Measurements from ENCODE around the gene PRPH. TPM values are rescaled to one million over a fixed set of nuclear protein-coding genes. Genes with fewer than 3 reads are reported as not detected.

PRPH gene
- total RNA-seq, 4 donors from 2014 or later, result 1.1 to 1.5 TPM; not detected in 2

- TF ChIP-seq CTCF (IDR thresholded peaks at IDR 0.05) (no peak), EP300 (IDR thresholded peaks at IDR 0.05) (no peak), POLR2A (IDR thresholded peaks at IDR 0.05) (no peak), POLR2AphosphoS5 (IDR thresholded peaks at IDR 0.05) (no peak)
- H3K9me3 ChIP-seq, result no peaks in the 10 kb centered on the region
- no peaks in the 10 kb centered on the region for H3K36me3 ChIP-seq
- no peak overlapping the region for H3K4me3 ChIP-seq
- H3K4me1 ChIP-seq, result peaks cover 31% of the 10 kb centered on the region
- peak in 1 of 2 donors; percentile 36 for DNase-seq (ENCODE audit: low spot score in 2 of 2)
- WGBS, result 82% methylated on average over 6 of the region's 6 CpGs
- H3K27ac ChIP-seq, result no peak overlapping the region
- peaks cover 53% of the 10 kb centered on the region for H3K27me3 ChIP-seq
Measured at GRCh38 chr12:49338830-49339463, 44.0 kb downstream of the PRPH start.

- no peak for TF ChIP-seq EP300 (IDR thresholded peaks at IDR 0.05)
- TF ChIP-seq POLR2AphosphoS5 (IDR thresholded peaks at IDR 0.05), result no peak
- TF ChIP-seq CTCF (IDR thresholded peaks at IDR 0.05), result no peak
- TF ChIP-seq POLR2A (IDR thresholded peaks at IDR 0.05), result no peak
Measured at GRCh38 chr12:49339464-49339861, 44.5 kb downstream of the PRPH start.

GRCh38 chr12:49340095-49340870 lies 45.3 kb downstream of the PRPH start:
- peak in 1 of 2 donors; percentile 16 for DNase-seq (ENCODE audit: low spot score in 2 of 2)
- Histone ChIP-seq H3K9me3 (no peaks in the 10 kb centered on the region), H3K27me3 (peaks cover 52% of the 10 kb centered on the region), H3K4me1 (peaks cover 38% of the 10 kb centered on the region), H3K27ac (no peak overlapping the region), H3K36me3 (no peaks in the 10 kb centered on the region), H3K4me3 (no peak overlapping the region)
- WGBS, result 68% methylated on average over 6 of the region's 6 CpGs
- TF ChIP-seq CTCF (IDR thresholded peaks at IDR 0.05) (no peak), POLR2A (IDR thresholded peaks at IDR 0.05) (no peak), EP300 (IDR thresholded peaks at IDR 0.05) (no peak), POLR2AphosphoS5 (IDR thresholded peaks at IDR 0.05) (no peak)

More at GRCh38 chr12:49339464-49339861, 44.5 kb downstream of the PRPH start:
- DNase-seq (ENCODE audit: low spot score in 2 of 2), result peak in 1 of 2 donors; percentile 48
- Histone ChIP-seq H3K4me1 (peaks cover 31% of the 10 kb centered on the region), H3K27ac (no peak overlapping the region), H3K27me3 (peaks cover 52% of the 10 kb centered on the region), H3K9me3 (no peaks in the 10 kb centered on the region), H3K4me3 (no peak overlapping the region), H3K36me3 (no peaks in the 10 kb centered on the region)
- 35% methylated on average over 5 of the region's 5 CpGs for WGBS

GRCh38 chr12:49340971-49341776 lies 46.2 kb downstream of the PRPH start:
- H3K27ac ChIP-seq, result no peak overlapping the region
- peaks cover 52% of the 10 kb centered on the region for H3K27me3 ChIP-seq
- no peaks in the 10 kb centered on the region for H3K36me3 ChIP-seq
- TF ChIP-seq POLR2AphosphoS5 (IDR thresholded peaks at IDR 0.05), result no peak
- TF ChIP-seq POLR2A (IDR thresholded peaks at IDR 0.05), result no peak
- no peak for TF ChIP-seq EP300 (IDR thresholded peaks at IDR 0.05)
- TF ChIP-seq CTCF (IDR thresholded peaks at IDR 0.05), result no peak
- H3K4me1 ChIP-seq, result peaks cover 46% of the 10 kb centered on the region
- H3K4me3 ChIP-seq, result no peak overlapping the region
- 64% methylated on average over 14 of the region's 14 CpGs for WGBS
- no peaks in the 10 kb centered on the region for H3K9me3 ChIP-seq
- DNase-seq (ENCODE audit: low spot score in 2 of 2), result peak in 1 of 2 donors; percentile 47

- H3K36me3 ChIP-seq, result no peaks in the 10 kb centered on the region
- peaks cover 46% of the 10 kb centered on the region for H3K4me1 ChIP-seq
- H3K9me3 ChIP-seq, result no peaks in the 10 kb centered on the region
- peaks cover 52% of the 10 kb centered on the region for H3K27me3 ChIP-seq
- H3K4me3 ChIP-seq, result peak overlapping the region; percentile 47
- DNase-seq (ENCODE audit: low spot score in 2 of 2), result no peak
- TF ChIP-seq CTCF (IDR thresholded peaks at IDR 0.05) (no peak), EP300 (IDR thresholded peaks at IDR 0.05) (no peak), POLR2A (IDR thresholded peaks at IDR 0.05) (no peak), POLR2AphosphoS5 (IDR thresholded peaks at IDR 0.05) (no peak)
- no peak overlapping the region for H3K27ac ChIP-seq
- WGBS, result 44% methylated on average over 18 of the region's 21 CpGs
Measured at GRCh38 chr12:49341777-49342065, 46.8 kb downstream of the PRPH start.

Data from suprapubic skin (tissue), 4 donors.